DOHH2 (cell line): ENCODE measurements around the gene CRMP1.

Experiments
- EZH2phosphoT487 ChIP-seq: fragments of 200-600 bp; sonication (generic); IDR thresholded peaks from 2 replicates; pipeline ENCODE4 v1.6.1; 2017; ENCODE audit warnings: borderline replicate concordance, mild to moderate bottlenecking, antibody characterized with exemption, low read length, moderate library complexity, mixed read lengths
- TF ChIP-seq, protein P1 (sequence below): fragments of 200-600 bp; sonication (generic); IDR thresholded peaks from one replicate; pipeline ENCODE4 v1.5.1; 2014; ENCODE audit warnings: antibody characterized with exemption, mild to moderate bottlenecking, low read depth, low read length; ENCODE audit not compliant: poor library complexity, severe bottlenecking

DNA sequence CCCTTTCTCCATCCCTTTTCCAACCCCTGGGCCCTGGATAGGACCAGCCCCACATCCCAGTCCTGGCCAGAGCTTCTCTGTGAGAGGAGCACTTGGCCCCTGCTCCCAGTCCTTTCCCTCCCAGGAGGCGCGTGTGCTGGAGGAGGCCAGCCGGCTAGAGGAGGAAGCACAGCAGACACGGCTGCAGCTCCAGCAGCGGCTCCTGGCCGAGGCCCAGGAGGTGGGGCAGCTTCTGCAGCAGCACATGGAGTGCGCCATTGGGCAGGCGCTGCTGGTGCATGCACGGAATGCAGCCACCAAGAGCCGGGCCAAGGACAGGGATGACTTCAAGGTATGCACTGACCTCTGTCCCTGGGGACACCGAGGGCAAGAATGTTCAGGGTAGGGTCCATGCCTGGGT is 94.4 kb downstream of the CRMP1 start:
- no peak for TF ChIP-seq EZH2phosphoT487
- TF ChIP-seq, protein P1, sequence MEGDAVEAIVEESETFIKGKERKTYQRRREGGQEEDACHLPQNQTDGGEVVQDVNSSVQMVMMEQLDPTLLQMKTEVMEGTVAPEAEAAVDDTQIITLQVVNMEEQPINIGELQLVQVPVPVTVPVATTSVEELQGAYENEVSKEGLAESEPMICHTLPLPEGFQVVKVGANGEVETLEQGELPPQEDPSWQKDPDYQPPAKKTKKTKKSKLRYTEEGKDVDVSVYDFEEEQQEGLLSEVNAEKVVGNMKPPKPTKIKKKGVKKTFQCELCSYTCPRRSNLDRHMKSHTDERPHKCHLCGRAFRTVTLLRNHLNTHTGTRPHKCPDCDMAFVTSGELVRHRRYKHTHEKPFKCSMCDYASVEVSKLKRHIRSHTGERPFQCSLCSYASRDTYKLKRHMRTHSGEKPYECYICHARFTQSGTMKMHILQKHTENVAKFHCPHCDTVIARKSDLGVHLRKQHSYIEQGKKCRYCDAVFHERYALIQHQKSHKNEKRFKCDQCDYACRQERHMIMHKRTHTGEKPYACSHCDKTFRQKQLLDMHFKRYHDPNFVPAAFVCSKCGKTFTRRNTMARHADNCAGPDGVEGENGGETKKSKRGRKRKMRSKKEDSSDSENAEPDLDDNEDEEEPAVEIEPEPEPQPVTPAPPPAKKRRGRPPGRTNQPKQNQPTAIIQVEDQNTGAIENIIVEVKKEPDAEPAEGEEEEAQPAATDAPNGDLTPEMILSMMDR = no peak
